ENCODE data around the gene MOB3B.

DNA sequence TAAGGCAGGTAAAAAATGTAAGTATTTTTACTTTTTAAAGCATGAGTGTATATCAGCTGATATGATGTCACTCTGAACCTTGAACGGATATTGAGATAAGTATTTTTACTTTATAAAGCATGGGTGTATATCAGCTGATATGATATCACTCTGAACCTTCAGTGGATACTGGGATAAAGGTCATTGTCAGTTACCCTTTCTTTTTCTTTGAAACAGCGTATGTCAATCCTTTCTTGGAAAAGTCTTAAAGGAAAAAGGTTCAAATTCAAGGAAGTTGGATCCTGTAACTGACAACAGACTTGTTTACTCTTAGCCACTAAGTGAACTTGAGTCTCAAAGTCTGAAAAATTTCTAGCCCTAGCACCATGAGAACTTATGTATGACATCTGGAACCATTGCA, 67.2 kb downstream of the MOB3B start:
- TF ChIP-seq CTCF (IDR thresholded peaks at IDR 0.05) (no peak), POLR2A (IDR thresholded peaks at IDR 0.05) (no peak)
